HFFc6 (cell line): ENCODE data around the gene C2CD4D. TPM values are rescaled to one million over a fixed set of nuclear protein-coding genes. Genes with fewer than 3 reads are reported as not detected.

Source experiments
- DNase-seq: peaks from one replicate; pipeline ENCODE4 v3.0.0-alpha.2; 2018
- H3K27ac Mint-ChIP-seq: 2 replicates; pipeline ENCODE4 v1.8.0; 2020; ENCODE audit warnings: mild to moderate bottlenecking, mixed read lengths
- H3K27me3 Mint-ChIP-seq: 2 replicates; pipeline ENCODE4 v1.8.0; 2021; ENCODE audit warnings: mild to moderate bottlenecking, moderate library complexity, mixed read lengths; ENCODE audit not compliant: insufficient read depth
- H3K36me3 Mint-ChIP-seq: 2 replicates; pipeline ENCODE4 v1.8.0; 2021; ENCODE audit warnings: low read depth, mixed read lengths
- H3K4me1 Mint-ChIP-seq: 2 replicates; pipeline ENCODE4 v1.8.0; 2020; ENCODE audit warnings: low read depth, mixed read lengths
- H3K4me3 Mint-ChIP-seq: 2 replicates; pipeline ENCODE4 v1.8.0; 2020; ENCODE audit warnings: mild to moderate bottlenecking, moderate library complexity, mixed read lengths
- H3K9me3 Mint-ChIP-seq: 2 replicates; pipeline ENCODE4 v1.8.0; 2020; ENCODE audit warnings: mild to moderate bottlenecking, mixed read lengths
- CTCF ChIP-seq: fragments of 200-600 bp; sonication (generic); IDR thresholded peaks from 2 replicates; pipeline ENCODE4 v1.5.0; 2021; ENCODE audit warnings: antibody characterized with exemption, mild to moderate bottlenecking
- total RNA-seq, 6 experiments: library from RNA; stranded (reverse); fragmentation: NEBNext Ultra II Directional; extraction: Animal tissue kit (Norgen Biotek cat#: 25700); gene quantifications; 2 replicates in 1 of 6; 3 replicates in 5 of 6; pipeline ENCODE4 v1.2.3, GENCODE V29; 2021

Gene C2CD4D
- total RNA-seq, 6 experiments from 2014 or later, result not detected

GRCh38 chr1:151814971-151815545 lies 24.6 kb downstream of the C2CD4D start:
- Mint-ChIP-seq H3K4me1 (no peaks in the 10 kb centered on the region; the same call in none of the 2 replicates), H3K27ac (no peak overlapping the region), H3K4me3 (no peak overlapping the region), H3K27me3 (peaks cover 53% of the 10 kb centered on the region), H3K9me3 (no peaks in the 10 kb centered on the region), H3K36me3 (no peaks in the 10 kb centered on the region)
- no peak for DNase-seq
- no peak for TF ChIP-seq CTCF

- no peak for TF ChIP-seq CTCF
- Mint-ChIP-seq H3K27me3 (peaks cover 53% of the 10 kb centered on the region), H3K36me3 (no peaks in the 10 kb centered on the region), H3K9me3 (no peaks in the 10 kb centered on the region), H3K4me1 (no peaks in the 10 kb centered on the region; the same call in 1 of the 2 replicates), H3K4me3 (no peak overlapping the region), H3K27ac (no peak overlapping the region)
- DNase-seq, result no peak
Observed at GRCh38 chr1:151814426-151814825, 25.2 kb downstream of the C2CD4D start.

GRCh38 chr1:151813271-151813977 lies 26.2 kb downstream of the C2CD4D start:
- Mint-ChIP-seq H3K36me3 (no peaks in the 10 kb centered on the region), H3K4me3 (no peak overlapping the region), H3K27me3 (peaks cover 51% of the 10 kb centered on the region), H3K9me3 (no peaks in the 10 kb centered on the region), H3K4me1 (no peaks in the 10 kb centered on the region; the same call in 1 of the 2 replicates), H3K27ac (no peak overlapping the region)
- TF ChIP-seq CTCF, result no peak
- DNase-seq, result no peak

GRCh38 chr1:151811181-151811580 lies 28.4 kb downstream of the C2CD4D start:
- no peak overlapping the region; the same call in 1 of the 2 replicates for H3K4me3 Mint-ChIP-seq
- no peaks in the 10 kb centered on the region; the same call in 1 of the 2 replicates for H3K4me1 Mint-ChIP-seq
- no peaks in the 10 kb centered on the region for H3K36me3 Mint-ChIP-seq
- H3K27ac Mint-ChIP-seq, result no peak overlapping the region
- no peak for DNase-seq
- TF ChIP-seq CTCF, result no peak
- H3K9me3 Mint-ChIP-seq, result no peaks in the 10 kb centered on the region
- H3K27me3 Mint-ChIP-seq, result peaks cover 51% of the 10 kb centered on the region

- Mint-ChIP-seq H3K27ac (no peak overlapping the region), H3K4me1 (no peaks in the 10 kb centered on the region; the same call in 1 of the 2 replicates), H3K36me3 (no peaks in the 10 kb centered on the region), H3K4me3 (no peak overlapping the region), H3K27me3 (peaks cover 56% of the 10 kb centered on the region), H3K9me3 (no peaks in the 10 kb centered on the region)
- TF ChIP-seq CTCF, result no peak
- DNase-seq, result no peak
Observed at GRCh38 chr1:151809985-151810556, 29.5 kb downstream of the C2CD4D start.
